Measurements from ENCODE around the gene KRT8.
"Not testable (repeated sequence)": the region's sequence is repeated elsewhere in the genome, so short reads cannot be mapped to it uniquely, and the experiment has no call there.

DNA sequence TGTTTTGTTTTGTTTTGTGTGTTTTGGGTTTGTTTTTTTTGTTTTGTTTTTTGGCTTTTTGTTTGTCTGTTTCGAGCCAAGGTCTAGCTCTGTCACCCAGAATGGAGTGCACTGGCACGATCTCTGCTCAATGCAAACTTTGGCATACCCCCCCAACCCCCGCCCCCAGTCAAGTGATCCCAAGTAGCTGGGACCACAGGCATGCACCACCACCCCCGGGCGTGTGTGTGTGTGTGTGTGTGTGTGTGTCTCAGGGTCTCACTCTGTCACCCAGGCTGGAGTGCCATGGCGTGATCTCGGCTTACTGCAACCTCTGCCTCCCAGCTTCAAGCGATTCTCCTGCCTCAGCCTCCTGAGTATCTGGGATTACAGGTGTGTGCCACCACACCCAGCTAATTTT lies 24.4 kb downstream of the KRT8 start:
- not testable (repeated sequence) for TF ChIP-seq EZH2 (IDR thresholded peaks at IDR 0.05; ENCODE audit: borderline replicate concordance, insufficient read depth, low read length, poor library complexity, severe bottlenecking); EP300 (conservative IDR thresholded peaks at IDR 0.05; ENCODE audit: poor library complexity, severe bottlenecking); POLR2AphosphoS5 (IDR thresholded peaks at IDR 0.05); SMC3 (conservative IDR thresholded peaks at IDR 0.05; ENCODE audit: poor library complexity); TAF1 (IDR thresholded peaks at IDR 0.05; ENCODE audit: low read depth); MXI1 (conservative IDR thresholded peaks at IDR 0.05; ENCODE audit: poor library complexity, severe bottlenecking); RAD21 (conservative IDR thresholded peaks at IDR 0.05)
- TF ChIP-seq, protein P1, sequence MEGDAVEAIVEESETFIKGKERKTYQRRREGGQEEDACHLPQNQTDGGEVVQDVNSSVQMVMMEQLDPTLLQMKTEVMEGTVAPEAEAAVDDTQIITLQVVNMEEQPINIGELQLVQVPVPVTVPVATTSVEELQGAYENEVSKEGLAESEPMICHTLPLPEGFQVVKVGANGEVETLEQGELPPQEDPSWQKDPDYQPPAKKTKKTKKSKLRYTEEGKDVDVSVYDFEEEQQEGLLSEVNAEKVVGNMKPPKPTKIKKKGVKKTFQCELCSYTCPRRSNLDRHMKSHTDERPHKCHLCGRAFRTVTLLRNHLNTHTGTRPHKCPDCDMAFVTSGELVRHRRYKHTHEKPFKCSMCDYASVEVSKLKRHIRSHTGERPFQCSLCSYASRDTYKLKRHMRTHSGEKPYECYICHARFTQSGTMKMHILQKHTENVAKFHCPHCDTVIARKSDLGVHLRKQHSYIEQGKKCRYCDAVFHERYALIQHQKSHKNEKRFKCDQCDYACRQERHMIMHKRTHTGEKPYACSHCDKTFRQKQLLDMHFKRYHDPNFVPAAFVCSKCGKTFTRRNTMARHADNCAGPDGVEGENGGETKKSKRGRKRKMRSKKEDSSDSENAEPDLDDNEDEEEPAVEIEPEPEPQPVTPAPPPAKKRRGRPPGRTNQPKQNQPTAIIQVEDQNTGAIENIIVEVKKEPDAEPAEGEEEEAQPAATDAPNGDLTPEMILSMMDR (IDR thresholded peaks at IDR 0.05; ENCODE audit: poor library complexity, severe bottlenecking): not testable (repeated sequence)
- TF ChIP-seq, protein P2, sequence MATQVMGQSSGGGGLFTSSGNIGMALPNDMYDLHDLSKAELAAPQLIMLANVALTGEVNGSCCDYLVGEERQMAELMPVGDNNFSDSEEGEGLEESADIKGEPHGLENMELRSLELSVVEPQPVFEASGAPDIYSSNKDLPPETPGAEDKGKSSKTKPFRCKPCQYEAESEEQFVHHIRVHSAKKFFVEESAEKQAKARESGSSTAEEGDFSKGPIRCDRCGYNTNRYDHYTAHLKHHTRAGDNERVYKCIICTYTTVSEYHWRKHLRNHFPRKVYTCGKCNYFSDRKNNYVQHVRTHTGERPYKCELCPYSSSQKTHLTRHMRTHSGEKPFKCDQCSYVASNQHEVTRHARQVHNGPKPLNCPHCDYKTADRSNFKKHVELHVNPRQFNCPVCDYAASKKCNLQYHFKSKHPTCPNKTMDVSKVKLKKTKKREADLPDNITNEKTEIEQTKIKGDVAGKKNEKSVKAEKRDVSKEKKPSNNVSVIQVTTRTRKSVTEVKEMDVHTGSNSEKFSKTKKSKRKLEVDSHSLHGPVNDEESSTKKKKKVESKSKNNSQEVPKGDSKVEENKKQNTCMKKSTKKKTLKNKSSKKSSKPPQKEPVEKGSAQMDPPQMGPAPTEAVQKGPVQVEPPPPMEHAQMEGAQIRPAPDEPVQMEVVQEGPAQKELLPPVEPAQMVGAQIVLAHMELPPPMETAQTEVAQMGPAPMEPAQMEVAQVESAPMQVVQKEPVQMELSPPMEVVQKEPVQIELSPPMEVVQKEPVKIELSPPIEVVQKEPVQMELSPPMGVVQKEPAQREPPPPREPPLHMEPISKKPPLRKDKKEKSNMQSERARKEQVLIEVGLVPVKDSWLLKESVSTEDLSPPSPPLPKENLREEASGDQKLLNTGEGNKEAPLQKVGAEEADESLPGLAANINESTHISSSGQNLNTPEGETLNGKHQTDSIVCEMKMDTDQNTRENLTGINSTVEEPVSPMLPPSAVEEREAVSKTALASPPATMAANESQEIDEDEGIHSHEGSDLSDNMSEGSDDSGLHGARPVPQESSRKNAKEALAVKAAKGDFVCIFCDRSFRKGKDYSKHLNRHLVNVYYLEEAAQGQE (IDR thresholded peaks at IDR 0.05; ENCODE audit: borderline replicate concordance): not testable (repeated sequence)
